ENCODE measurements around the gene CTRL.
"Not testable (repeated sequence)": the region's sequence is repeated elsewhere in the genome, so short reads cannot be mapped to it uniquely, and the experiment has no call there.

CTRL gene

GRCh38 chr16:67931712-67932461, at the start of gene CTRL:
CTRL (minus strand) TSS chr16:67931862; CDS start chr16:67931852, 10 bp downstream.
- no peak for DNase-seq

- peak in 1 of 2 donors; percentile 14 for DNase-seq
Observed at GRCh38 chr16:67979955-67980678, 48.5 kb upstream of the CTRL start, which contains the start of gene DPEP3. DPEP3 (minus strand) TSS chr16:67980499; CDS start chr16:67980380, 119 bp downstream.

DNA sequence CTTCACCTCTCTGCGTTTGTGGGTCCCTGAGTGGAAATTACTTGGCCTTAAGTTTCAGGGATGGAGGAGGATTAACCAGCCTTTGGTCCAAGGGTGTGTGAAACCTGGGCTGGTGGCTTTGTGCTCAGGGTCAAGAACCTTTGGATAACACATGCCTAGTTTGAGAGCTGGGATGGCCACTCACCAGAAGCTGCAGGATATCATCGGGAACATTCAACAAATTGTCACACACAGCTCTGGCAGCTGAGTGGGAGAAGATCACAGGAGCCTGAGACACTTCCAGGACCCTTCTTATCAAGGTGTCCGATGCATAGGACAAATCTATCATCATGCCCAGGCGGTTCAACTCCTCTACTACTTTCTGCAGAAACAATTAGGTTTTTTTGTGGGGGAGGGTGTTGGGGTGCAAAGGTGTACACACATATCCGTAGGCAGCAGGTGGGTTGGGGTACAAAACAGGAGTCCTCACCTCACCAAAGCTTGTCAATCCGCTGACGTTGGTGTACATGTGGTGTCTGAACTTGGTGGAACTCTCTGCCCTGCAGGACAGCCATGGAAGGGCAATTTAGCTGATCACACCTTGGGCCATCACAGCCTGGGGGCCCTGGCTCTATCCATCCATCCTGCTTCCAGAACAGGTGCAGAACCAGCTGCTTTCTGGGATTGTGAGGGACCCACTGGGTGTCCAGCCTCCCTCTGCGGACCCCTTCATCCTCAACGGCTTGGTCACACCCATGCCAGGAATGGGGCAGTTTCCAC, 46.0 kb upstream of the CTRL start:
- no peak for DNase-seq

DNA sequence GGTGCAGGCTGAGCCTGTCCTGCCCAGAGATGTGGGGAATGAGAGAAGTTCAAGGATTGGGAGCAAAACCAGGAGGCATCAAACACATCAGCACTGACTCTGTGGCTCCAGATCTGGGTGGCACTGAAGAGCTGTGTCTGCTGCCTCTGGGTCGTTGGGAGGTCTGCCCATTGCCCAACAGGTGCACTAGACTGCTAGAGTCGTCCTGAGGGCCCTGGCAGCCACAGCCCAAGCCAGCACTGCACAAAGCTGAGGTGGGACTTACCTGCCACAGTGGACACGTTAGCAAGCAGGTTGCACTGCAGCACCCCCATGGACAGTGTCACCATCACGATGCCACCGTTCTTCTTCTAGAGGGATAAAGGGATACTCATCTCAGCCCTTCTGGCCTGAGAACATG, 45.3 kb upstream of the CTRL start:
- DNase-seq = no peak

- DNase-seq = no peak
Observed at GRCh38 chr16:67976205-67976604, 44.5 kb upstream of the CTRL start.

DNA sequence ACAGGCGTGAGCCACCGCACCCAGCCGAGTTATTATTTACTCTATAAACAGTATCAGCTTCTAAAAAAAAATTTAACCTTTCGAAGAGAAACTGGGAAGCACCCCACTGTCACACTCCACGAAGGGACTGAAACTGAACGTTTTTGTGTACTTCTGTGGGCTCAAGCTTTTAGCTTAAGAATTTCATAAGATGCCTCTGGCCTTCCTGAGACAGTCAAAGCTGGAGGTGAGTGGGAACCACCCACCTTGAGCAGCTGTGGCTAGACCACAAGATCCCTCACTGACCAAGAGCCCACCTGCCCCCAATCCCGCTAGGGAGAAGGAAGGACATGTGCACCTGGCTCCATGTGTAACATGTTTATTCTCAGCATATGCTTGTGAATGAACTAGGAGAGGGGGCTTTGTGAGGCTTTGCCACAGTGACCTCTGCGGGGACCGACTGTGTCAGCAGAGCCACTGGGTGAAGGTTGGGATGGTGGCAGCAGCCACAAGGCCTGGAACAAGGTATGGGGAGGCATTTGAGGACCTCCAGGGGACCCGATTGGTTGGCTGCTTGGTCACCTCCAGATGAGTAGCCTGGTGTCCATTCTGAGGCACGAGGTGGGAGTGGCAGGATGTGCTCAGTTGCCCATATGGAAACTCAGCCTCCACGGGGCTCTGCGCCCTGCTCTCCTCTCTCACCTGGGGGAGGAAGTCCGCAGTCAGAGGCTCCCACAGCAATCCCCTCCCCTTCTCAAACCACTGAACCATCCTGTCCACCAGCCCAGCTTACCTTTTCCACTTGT, 43.9 kb upstream of the CTRL start:
- DNase-seq = no peak

DNA sequence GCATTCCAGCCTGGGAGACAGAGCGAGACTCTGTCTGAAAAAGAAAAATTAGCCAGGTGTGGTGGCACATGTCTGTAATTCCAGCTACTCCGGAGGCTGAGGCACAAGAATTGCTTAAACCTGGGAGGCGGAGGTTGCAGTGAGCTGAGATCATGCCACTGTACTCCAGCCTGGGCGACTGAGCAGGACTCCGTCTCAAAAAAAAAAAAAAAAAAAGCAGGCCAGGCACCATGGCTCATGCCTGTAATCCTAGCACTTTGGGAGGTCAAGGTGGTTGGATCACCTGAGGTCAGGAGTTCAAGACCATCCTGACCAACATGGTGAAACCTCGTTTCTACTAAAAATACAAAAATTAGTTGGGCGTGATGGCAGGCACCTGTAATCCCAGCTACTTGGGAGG, 40.6 kb upstream of the CTRL start:
- not testable (repeated sequence) for DNase-seq

DNA sequence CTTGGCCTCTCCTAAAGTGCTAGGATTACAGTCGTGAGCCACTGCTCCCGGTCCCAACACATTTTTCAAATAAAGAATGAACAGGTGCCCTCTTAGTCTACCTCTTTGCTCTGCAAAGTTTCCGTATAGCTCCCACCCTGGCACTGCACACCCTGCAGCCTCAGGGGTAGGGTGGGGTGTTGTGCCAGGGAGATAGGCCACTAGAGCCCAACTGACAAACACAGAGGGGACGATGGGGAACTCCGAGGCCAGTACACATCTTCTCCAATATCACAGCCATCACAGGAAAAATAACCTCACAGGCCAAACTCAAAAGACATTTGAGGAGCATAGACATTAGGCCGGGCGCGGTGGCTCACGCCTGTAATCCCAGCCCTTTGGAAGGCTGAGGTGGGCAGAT, 39.4 kb upstream of the CTRL start:
- DNase-seq = no peak

DNA sequence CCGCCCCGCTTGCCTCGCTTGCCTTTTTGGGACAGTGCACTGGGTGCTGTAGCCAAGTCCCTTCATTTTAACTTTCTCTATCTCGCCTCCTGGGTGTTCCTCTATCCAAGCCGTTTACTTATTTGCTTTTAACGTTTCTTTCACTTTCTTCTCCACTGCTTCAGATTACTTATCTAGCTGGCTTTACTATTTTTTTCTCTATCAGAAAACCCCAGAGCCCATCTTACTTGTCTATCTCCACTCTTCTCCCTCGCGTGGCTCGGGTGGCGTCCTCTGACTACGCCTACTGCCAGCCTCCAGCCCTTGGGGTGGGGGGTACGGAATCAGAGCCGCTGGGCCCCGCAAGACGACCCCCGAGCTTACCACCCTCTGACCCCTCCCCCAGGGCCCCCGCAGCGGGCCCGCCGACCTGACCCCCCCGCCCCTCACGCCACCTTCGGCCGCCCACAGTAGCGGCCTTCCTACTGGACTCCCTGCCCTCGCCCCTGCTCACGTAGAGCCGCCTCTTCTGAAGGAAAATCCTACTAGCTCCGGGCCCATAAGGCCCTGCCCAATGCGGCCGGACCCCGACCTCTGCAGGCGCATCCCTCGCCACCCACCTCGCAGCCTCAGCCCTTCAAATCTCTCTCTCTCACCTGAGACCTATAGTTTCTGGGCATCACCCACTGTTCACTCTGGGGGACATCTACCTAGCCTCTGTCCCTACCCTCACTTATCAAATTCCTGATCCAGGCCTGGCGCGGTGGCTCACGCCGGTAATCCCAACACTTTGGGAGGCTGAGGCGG, 37.8 kb upstream of the CTRL start:
- DNase-seq = peak in 1 of 2 donors; percentile 29

DNA sequence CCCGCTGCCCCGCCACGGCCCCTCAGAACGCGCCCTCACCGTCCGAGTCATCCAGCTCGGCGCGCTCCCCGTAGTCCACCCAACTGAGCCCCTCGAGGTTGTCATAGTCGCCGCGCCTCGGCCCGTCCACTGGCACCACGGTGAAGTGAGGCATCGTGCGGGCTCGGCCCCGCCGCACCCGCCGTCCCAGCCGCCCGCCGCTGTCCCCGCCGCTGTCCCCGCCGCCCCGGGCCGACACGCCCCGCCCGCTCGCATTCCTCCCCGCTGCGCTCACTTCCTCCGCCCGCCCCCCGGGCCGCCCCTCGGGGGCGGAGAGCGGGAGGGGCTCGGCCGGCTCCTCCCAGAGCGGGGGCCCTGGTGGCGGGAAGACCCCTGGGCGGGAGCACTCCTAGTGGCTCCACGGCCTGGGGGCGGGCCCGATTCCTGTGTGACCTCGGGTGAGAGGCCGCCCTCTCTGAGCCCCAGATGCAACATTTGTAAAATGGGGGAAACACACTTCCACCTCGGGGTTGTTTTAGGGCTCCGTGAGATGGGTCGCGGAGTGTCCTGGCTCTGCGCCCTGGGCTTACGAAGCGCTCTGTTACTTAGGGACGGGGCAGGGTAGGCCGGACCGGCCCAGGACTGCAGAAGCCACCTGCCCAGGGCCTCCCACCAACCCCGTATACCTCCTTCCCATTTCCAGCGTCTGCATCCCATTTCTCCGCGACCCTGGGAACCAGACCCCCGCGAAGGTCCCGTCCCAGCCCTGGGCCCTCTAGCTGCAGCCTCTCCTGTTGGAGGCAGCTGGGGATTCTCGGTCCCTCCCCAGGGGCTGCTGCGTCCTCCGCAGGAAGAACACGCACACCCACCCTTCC, 37.0 kb upstream of the CTRL start, which contains the start of gene SLC12A4:
Gene SLC12A4, minus strand, starts transcription at position 238 of the 854 bp plus-strand sequence. Its CDS starts 84 bp downstream, at position 154.
- DNase-seq = peak; percentile 88 to 91

DNA sequence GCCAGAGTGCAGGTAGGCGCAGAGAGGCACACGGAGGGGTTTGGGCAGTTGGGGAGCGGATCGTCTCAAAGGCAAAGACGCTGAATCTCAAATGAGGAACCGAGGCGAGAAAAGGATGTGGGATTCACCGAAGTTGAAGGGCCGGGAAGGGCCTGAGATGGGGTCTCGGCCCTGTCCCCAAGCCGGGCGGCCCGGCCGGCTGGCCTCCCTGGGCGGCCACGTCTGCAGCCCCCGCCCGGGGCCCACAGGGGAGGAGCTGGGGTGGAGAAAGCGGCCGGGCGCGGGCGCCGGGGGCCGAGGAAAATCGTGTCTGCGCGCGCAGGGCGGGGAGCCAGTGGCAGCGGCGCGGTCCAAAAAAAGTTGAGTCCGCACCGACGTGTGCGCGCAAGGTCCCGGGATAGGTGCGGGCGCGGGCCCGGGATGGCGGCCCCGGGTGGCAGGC, 36.3 kb upstream of the CTRL start:
- peak; percentile 17 to 27 for DNase-seq

DNA sequence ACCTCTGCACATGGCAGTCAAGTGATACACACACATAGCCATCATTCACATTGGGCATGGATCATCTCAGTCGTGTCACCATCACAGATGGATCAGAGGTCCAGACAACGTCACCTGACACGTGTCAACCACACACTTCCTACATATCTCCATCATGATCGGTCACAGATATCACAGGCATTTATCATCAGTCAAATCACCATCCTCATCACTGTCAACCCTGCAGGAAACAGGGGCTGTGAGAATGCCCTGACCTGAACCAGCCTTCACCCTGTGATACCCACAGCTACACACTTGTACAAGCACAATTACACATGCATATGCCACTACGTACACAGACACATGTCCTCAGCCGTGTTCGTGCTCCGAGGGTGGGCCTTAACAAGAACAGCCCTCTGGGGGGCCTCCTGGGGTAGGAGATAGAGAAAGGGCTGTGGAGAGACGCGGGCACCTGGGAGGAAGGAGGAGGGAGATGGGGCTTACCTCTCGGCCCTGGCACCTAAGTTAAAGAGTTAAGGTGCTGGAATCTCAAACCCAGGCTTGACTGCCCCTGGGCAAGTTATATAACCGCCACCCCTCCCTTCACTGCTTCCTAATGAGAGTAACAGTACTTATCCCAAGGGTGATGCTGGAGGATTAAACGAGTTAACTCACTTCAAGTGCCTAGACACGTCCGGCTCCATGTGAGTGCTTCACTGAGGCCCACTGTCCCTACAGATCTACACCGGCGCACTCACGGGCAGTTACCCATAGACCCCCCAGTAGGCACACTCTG, 35.7 kb upstream of the CTRL start:
- peak in 1 of 2 donors; percentile 28 for DNase-seq

GRCh38 chr16:67966549-67967182, 35.0 kb upstream of the CTRL start:
- no peak for DNase-seq

DNA sequence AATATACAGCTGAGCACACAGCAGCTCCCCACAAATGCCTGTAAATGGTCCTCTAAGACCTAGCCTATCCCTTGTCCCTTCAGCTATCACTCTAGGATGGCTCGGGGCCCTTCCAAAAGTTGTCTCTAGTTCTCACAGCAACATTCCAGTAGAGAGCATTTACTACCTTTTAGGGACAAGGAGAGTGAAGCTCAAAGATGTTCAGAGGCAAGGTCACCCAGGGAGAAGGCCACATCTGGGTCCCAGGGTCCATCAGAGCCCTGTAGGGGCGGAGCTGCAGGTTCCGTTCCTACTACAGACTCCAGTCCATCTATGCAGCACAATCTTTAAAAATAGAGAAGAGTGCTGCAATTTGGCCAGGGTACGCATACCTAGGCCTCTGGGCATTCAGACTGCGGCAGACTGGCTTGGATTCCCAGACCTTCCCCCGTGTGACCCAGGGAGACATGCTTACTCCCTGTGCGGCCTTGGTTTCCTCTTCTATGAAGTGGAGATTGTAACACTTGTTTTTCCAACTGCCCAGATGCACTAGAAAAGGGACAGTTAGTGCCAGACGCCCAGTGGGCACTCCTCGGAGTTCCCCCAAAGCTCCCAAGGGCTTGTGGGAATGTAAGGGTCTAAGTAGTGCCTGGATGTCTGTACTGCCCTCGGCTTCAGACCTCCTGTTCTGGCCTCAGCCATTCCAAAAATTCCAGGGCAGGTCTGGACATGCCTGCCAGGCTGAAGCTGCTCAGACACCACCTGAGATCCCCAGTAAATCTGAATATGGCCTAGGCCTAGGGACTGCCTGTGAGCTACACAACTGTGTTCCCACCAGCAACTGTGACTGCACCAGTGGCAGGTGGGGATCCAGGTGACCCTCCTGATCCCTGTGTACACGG, 34.2 kb upstream of the CTRL start:
- DNase-seq = no peak

- no peak for DNase-seq
Observed at GRCh38 chr16:67964477-67965131, 32.9 kb upstream of the CTRL start.

GRCh38 chr16:67963662-67964321, 32.1 kb upstream of the CTRL start:
- DNase-seq = no peak

DNA sequence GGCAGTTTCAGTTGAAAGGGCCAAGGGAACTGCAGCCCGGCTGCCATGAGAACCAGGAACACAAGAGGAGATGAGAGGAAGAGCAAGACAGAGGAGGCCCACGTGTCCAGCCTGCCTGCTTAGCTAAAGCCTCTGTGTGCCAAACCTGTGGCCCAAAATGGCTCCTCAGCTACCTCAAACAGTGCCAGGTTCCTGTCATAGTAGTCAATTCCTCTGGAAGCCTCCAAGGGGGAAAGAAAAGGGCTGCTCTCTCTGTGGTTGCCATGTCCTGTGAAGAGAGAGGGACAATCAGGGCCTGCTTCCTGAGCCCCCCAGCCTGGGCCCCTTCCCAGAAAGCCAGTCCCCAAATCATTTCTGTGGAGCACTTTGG, 31.6 kb upstream of the CTRL start:
- no peak for DNase-seq

All from CD4-positive, alpha-beta T cell treated with Interleukin-1 beta for 1 hour (primary cell).